ENCODE data around the gene ANXA6.
A peak's percentile ranks its signal among the peaks of the same experiment; 100 is the strongest.

ANXA6 gene

DNA sequence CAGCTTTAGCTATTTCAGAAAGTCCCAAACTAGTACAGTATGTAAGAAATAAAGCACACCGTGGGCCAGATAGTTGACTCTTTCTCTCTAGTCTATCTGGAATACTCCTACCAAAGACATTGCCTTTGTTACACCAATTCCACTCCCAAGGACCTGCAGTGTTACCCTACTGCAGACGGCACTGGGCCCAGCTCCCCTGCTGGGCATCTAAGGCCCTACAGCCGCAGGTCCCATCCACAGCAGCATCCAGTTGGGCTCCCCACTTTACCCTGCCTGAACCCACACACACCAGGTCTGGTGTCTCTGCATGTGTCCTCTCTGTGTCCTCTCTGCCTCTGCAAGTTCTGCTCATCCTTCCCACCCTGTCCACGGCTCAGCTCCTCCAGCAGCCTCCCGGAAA is 99.3 kb downstream of the ANXA6 start:
- DNase-seq = no peak

DNA sequence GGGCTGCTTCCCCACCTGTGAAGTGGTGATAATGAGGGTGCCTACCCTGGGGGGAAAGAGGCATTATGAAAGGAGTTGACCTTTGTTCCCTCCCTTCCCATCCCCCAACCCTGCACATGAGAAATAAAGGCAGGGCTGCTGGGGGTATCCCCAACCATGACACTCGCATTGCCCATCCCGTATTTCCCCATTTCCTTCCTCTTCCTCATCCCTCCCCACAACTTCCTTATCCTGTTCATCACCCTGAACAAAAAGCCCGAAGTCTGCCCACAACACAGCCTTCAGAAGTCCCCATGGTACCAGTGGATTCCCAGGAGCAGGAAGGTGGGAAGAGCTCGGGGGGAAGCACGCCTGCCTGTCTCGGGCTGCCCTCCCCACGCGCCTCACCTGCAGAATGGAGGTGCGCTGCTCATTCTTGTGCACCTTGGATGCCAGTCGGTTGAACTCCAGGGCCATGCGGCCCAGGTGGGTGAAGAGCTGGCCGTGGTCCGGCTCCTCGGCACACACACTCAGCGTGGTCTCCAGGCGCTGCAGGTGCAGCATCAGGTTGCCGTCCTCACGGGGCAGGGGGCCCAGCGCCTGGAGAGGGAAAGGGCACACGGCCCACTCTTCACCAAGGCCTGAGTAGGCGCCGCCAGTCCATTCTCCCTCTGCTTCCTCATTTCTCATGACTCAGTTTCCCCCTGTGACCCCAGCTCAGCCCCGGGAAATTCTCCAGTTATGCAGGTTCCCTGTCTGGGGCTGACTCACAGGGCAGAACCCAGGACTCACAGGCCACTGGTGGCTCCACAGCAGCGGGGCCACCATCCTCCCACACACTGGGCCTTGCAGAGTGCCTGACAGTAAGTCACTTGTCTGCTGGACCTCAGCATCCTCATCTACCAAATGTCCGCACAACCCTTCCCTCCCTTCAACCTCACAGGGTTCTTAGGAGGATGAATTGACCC is 100.9 kb downstream of the ANXA6 start:
- no peak for DNase-seq

DNA sequence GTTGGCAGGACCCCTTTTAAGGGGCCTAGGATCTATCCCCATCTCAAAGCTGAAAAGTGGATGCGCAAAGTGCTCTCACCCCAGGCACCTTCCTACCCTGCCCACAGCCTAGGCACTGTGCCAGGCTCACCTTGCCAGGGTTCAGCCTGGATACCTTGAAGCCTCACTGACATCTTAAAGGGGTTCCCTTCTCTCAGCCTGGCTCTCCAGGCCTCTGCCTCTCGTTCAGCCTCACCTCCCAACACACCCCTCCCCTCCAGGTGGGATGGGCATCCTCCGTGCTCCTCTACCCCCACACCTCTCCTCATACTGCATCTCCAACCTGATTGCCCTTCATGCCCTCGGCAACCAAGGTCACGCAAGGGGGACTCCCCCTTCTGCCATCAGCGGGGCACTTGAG is 102.2 kb downstream of the ANXA6 start:
- no peak for DNase-seq

DNA sequence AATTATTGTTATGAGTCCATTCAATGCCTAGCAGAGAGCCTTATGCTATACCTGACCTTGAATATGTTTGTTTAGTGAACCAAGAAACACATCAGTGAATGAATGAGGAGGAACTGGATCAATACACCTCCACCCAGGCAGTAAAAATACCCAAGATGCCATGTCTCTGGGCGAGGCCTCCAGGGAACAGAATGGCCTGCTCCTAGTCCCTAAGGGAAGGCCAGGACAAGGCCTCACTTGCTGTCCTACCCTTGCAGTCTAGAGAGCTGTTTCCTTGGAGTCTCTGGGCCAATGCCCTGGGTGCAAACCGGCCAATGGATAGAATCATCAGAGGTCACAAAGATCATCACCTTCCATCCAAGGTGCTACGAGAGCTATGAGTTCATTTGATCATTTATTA is 102.9 kb downstream of the ANXA6 start:
- DNase-seq = no peak

DNA sequence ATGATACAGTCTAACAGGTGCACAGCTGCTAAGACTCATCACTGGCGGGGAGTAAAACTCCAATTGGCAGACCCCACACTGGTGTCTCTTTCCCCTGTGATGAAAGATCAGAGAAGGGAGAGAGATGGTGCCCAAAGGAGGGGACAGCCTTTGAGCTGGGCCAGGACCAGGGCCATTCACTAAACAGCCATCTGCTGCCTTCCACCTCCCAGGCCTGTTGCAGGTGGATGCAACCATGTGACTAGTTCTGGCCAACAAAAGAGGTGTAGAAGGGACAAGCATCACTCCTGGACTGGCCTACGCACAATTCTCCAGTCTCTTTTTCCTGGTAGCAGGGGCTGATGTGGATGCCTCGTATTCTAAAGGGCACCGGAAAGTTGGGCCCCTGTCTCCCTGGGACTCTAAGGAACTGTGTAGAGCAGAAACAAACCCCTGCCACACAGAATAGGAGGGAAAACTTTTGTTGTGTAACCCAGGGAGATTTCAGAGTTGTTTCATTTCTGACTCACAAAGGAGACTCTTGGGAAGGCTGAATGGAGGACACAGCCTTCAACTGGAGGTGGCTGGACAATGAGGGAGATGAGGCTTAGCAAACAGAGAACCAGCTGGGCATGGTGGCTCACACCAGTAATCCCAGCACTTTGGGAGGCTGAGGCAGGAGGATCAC is 103.7 kb downstream of the ANXA6 start:
- DNase-seq = no peak

DNA sequence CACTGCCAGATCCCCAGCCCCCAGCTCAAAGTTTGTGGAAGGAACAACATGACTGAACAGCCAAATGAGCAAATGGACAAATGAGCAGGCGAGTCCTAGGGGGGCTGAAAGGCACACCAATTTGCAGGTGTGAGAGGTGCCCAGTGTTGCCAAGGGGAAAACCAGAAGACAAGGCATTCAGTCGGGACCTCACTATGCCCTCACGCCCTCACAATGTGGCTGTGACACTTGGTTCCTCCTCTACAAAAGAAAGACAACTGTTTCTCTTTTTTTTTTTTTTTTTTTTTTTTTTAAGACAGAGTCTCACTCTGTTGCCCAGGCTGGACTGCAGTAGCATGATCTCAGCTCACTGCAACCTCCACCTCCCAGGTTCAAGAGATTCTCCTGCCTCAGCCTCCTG is 104.7 kb downstream of the ANXA6 start:
- DNase-seq = no peak

DNA sequence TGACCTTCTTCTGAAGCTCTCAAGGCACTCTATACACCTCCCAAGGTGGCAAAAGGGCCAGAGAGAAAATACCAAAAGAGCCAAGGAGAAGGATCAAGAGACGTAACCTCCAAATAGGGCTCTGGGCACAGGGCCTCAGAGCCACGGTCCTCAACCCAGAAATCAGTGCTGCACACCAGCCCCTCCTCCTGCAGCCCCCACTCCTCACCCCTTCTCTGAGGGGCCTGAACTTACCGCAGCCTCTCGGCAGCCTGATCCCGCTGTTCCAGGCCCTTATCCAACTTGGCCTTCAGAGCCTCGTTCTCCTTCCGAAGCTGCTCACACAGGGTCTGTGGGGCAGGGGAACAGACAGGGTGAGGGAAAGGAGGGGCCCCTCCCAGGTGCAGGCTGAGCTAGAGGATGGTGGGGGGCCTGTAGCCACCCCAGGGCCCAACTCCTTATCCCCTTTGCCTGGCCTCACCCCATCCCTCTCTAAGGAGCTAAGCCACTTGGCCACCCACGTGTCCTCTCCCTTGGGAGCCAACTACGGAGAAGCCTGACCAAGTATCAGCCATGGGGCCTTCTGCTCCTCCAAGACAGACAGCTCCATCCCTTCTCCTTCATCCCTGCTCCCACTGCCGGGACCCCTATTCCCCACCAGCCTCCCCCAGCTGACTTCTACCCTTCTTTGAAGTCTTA is 105.5 kb downstream of the ANXA6 start:
- no peak for DNase-seq

DNA sequence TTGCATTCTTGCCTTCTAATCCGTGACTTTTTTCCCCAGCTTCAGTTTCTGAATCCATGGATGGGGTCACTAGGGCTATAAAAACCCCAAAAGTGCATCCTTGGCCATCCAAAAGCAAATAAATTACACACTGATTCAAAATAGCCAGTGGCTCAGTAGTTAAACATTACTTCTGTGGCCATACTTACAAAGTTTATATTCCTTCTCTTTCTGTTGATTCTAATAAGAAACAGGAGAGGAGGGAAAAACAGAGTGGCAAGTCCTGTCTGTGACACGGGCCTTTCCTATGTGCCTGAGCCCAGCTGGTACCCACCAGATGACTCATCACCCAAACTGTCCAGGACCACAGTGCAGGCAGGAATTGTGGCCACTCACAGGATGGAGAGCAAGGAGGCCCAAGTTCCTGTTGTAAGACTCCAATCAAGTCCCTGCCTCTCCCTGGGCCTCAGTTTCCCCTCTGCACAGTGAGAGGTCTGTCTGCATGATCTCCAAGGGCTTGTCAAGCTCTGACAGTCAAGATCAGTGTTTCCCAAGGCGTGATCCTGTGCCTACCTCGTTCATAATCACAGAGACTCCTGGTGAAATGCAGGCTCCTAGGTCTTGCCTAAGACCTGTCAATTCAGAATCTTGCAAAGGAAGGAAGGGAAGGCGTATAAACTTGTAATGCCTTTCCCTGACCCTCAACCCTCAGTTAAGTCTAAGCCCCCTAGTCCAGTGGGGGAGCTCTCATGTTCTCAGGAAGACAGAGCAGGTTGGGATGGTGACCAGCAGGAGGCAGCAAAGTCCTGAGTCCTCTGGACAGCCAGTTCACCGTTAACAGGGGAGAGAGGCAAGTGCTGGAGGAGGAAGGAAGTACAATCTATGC is 106.3 kb downstream of the ANXA6 start:
- DNase-seq = peak; percentile 62
